Breast epithelium (tissue), 4 donors: ENCODE measurements around the gene HOXC13. TPM values are rescaled to one million over a fixed set of nuclear protein-coding genes. Genes with fewer than 3 reads are reported as not detected.

Experiments used
- DNase-seq, 2 donors: peaks; one replicate each; pipeline ENCODE4 v3.0.0-alpha.2; 2019; ENCODE audit warnings: low spot score in 2 of 2
- H3K27ac ChIP-seq, 2 donors: fragments of 200-600 bp; sonication (generic) in 1 of 2; one replicate each; pipeline ENCODE4 v1.5.1; 2016 to 2019; ENCODE audit warnings: mild to moderate bottlenecking in 1 of 2
- H3K27me3 ChIP-seq, 2 donors: fragments of 200-600 bp; sonication (generic) in 1 of 2; one replicate each; pipeline versions ENCODE4 v1.5.1 to v1.6.0; 2017 to 2019; ENCODE audit warnings: control low read depth in 1 of 2, mild to moderate bottlenecking in 1 of 2
- H3K36me3 ChIP-seq: fragments of 200-600 bp; one replicate; pipeline ENCODE4 v1.5.1; 2019
- H3K4me1 ChIP-seq, 2 donors: fragments of 200-600 bp; sonication (generic); one replicate each; pipeline ENCODE4 v1.5.1; 2016 to 2019; ENCODE audit warnings: control low read depth in 1 of 2
- H3K4me3 ChIP-seq, 3 donors: fragments of 200-600 bp; sonication (generic); 1 replicate in 2 of 3; 2 replicates in 1 of 3; pipeline ENCODE4 v1.5.1; 2016 to 2019; ENCODE audit warnings: mild to moderate bottlenecking in 3 of 3, moderate library complexity in 2 of 3
- H3K9me3 ChIP-seq, 2 donors: fragments of 200-600 bp; sonication (generic) in 1 of 2; one replicate each; pipeline ENCODE4 v1.5.1; 2016 to 2019; ENCODE audit warnings: control low read depth in 1 of 2
- CTCF ChIP-seq, 3 donors: fragments of 450-650 bp; IDR thresholded peaks; one replicate each; pipeline ENCODE4 v1.5.1; 2016 to 2017; ENCODE audit warnings: antibody characterized with exemption in 3 of 3, mild to moderate bottlenecking in 3 of 3, moderate library complexity in 3 of 3
- POLR2A ChIP-seq: fragments of 450-650 bp; IDR thresholded peaks from one replicate; pipeline ENCODE4 v1.6.1; 2016; ENCODE audit warnings: antibody characterized with exemption, mild to moderate bottlenecking, moderate library complexity
- POLR2AphosphoS5 ChIP-seq, 3 donors: sonication (generic); formaldehyde crosslinking; IDR thresholded peaks; one replicate each; pipeline ENCODE4 v1.6.1; 2017; ENCODE audit warnings: antibody characterized with exemption in 3 of 3
- intact Hi-C: fragments of 100-400 bp; cut with DNase I; formaldehyde crosslinking; loops from one replicate; pipeline ENCODE4 v1.15.1; 2023; ENCODE audit warnings: low total_unique reads
- total RNA-seq, 3 donors: library from RNA; depleted of rRNA; stranded (reverse); fragments of >200 nt; gene quantifications; one replicate each; pipeline ENCODE4 v1.1.0, GENCODE V29; 2016

HOXC13 gene
- total RNA-seq, 3 donors from 2014 or later, result 0.98 to 1.0 TPM; not detected in 1

GRCh38 chr12:53988541-53989226 lies 50.1 kb downstream of the HOXC13 start:
- TF ChIP-seq POLR2AphosphoS5 (IDR thresholded peaks at IDR 0.05) (no peak), POLR2A (no peak), CTCF (IDR thresholded peaks at IDR 0.05) (no peak)
- H3K27ac ChIP-seq, result no peak overlapping the region
- intact Hi-C loops, result no loop called here
- H3K36me3 ChIP-seq, result no peaks in the 10 kb centered on the region
- H3K4me3 ChIP-seq, result peak overlapping the region in 1 of 3 donors; percentile 49
- peaks cover 0 to 8% of the 10 kb centered on the region in 2 donors for H3K4me1 ChIP-seq
- H3K27me3 ChIP-seq, result peaks cover 8 to 97% of the 10 kb centered on the region in 2 donors
- H3K9me3 ChIP-seq, result no peaks in the 10 kb centered on the region
- no peak for DNase-seq

- H3K9me3 ChIP-seq, result no peaks in the 10 kb centered on the region
- no peak overlapping the region for H3K27ac ChIP-seq
- H3K27me3 ChIP-seq, result peaks cover 5 to 98% of the 10 kb centered on the region in 2 donors
- intact Hi-C loops, result no loop called here
- no peaks in the 10 kb centered on the region for H3K36me3 ChIP-seq
- TF ChIP-seq POLR2A (no peak), POLR2AphosphoS5 (IDR thresholded peaks at IDR 0.05) (no peak), CTCF (IDR thresholded peaks at IDR 0.05) (peak; percentile 13 to 49 (median 47))
- H3K4me3 ChIP-seq, result peak overlapping the region; percentile 14 to 49 (median 32)
- no peak for DNase-seq
- H3K4me1 ChIP-seq, result peaks cover 4 to 14% of the 10 kb centered on the region in 2 donors
Measured at GRCh38 chr12:53989227-53990113, 50.8 kb downstream of the HOXC13 start.

- Histone ChIP-seq H3K4me1 (peaks cover 4 to 13% of the 10 kb centered on the region in 2 donors), H3K36me3 (no peaks in the 10 kb centered on the region), H3K27ac (no peak overlapping the region), H3K4me3 (peak overlapping the region; percentile 16 to 41 (median 24)), H3K27me3 (peaks cover 5 to 100% of the 10 kb centered on the region in 2 donors), H3K9me3 (no peaks in the 10 kb centered on the region)
- no peak for DNase-seq
- intact Hi-C loops, result no loop called here
- TF ChIP-seq CTCF (IDR thresholded peaks at IDR 0.05) (no peak), POLR2A (no peak), POLR2AphosphoS5 (IDR thresholded peaks at IDR 0.05) (no peak)
Measured at GRCh38 chr12:53990311-53991076, 51.9 kb downstream of the HOXC13 start.

GRCh38 chr12:53991077-53991460 lies 52.4 kb downstream of the HOXC13 start:
- H3K27me3 ChIP-seq, result peaks cover 4 to 100% of the 10 kb centered on the region in 2 donors
- intact Hi-C loops, result no loop called here
- no peak for TF ChIP-seq POLR2AphosphoS5 (IDR thresholded peaks at IDR 0.05)
- no peak for TF ChIP-seq POLR2A
- no peak for TF ChIP-seq CTCF (IDR thresholded peaks at IDR 0.05)

More at GRCh38 chr12:53991077-53991460, 52.4 kb downstream of the HOXC13 start:
- H3K9me3 ChIP-seq, result no peaks in the 10 kb centered on the region
- H3K4me1 ChIP-seq, result peaks cover 4 to 9% of the 10 kb centered on the region in 2 donors
- H3K36me3 ChIP-seq, result no peaks in the 10 kb centered on the region
- peak overlapping the region; percentile 16 to 41 (median 24) for H3K4me3 ChIP-seq
- H3K27ac ChIP-seq, result peak overlapping the region in 1 of 2 donors; percentile 46
- no peak for DNase-seq
